ENCODE data around the gene PLRG1. TPM values are rescaled to one million over a fixed set of nuclear protein-coding genes. Genes with fewer than 3 reads are reported as not detected.

Gene PLRG1
- total RNA-seq, 1 donor from 2014 or later: 83.4 TPM

- Mint-ChIP-seq H3K4me3 (ENCODE audit: low read depth) (no peak overlapping the region), H3K36me3 (ENCODE audit: low read depth) (no peaks in the 10 kb centered on the region), H3K9me3 (no peaks in the 10 kb centered on the region), H3K27ac (no peak overlapping the region), H3K27me3 (ENCODE audit: low read depth) (peaks cover 17% of the 10 kb centered on the region), H3K4me1 (ENCODE audit: low read depth) (no peaks in the 10 kb centered on the region)
- intact Hi-C loops (cut with micrococcal nuclease): no loop called here
- DNase-seq (ENCODE audit: low spot score): no peak
Measured at GRCh38 chr4:154528869-154529268, 21.3 kb downstream of the PLRG1 start.

- intact Hi-C loops (cut with micrococcal nuclease): no loop called here
- no peaks in the 10 kb centered on the region for H3K9me3 Mint-ChIP-seq
Measured at GRCh38 chr4:154527308-154527707, 22.9 kb downstream of the PLRG1 start.

GRCh38 chr4:154526151-154526550 is 24.0 kb downstream of the PLRG1 start:
- Mint-ChIP-seq H3K4me3 (ENCODE audit: low read depth) (no peak overlapping the region), H3K27ac (no peak overlapping the region), H3K9me3 (no peaks in the 10 kb centered on the region), H3K36me3 (ENCODE audit: low read depth) (no peaks in the 10 kb centered on the region), H3K27me3 (ENCODE audit: low read depth) (peaks cover 15% of the 10 kb centered on the region), H3K4me1 (ENCODE audit: low read depth) (no peaks in the 10 kb centered on the region)
- intact Hi-C loops (cut with micrococcal nuclease): no loop called here
- no peak for DNase-seq (ENCODE audit: low spot score)

More at GRCh38 chr4:154527308-154527707, 22.9 kb downstream of the PLRG1 start:
- Mint-ChIP-seq H3K36me3 (ENCODE audit: low read depth) (no peaks in the 10 kb centered on the region), H3K4me3 (ENCODE audit: low read depth) (no peak overlapping the region), H3K27me3 (ENCODE audit: low read depth) (peaks cover 17% of the 10 kb centered on the region), H3K4me1 (ENCODE audit: low read depth) (no peaks in the 10 kb centered on the region), H3K27ac (no peak overlapping the region)
- DNase-seq (ENCODE audit: low spot score): no peak

GRCh38 chr4:154521607-154522006 is 28.6 kb downstream of the PLRG1 start:
- intact Hi-C loops (cut with micrococcal nuclease): no loop called here
- no peaks in the 10 kb centered on the region for H3K36me3 Mint-ChIP-seq (ENCODE audit: low read depth)
- no peaks in the 10 kb centered on the region for H3K4me1 Mint-ChIP-seq (ENCODE audit: low read depth)
- no peak overlapping the region for H3K27ac Mint-ChIP-seq
- H3K9me3 Mint-ChIP-seq: no peaks in the 10 kb centered on the region
- no peak for DNase-seq (ENCODE audit: low spot score)
- no peak overlapping the region for H3K4me3 Mint-ChIP-seq (ENCODE audit: low read depth)
- H3K27me3 Mint-ChIP-seq (ENCODE audit: low read depth): peaks cover 19% of the 10 kb centered on the region

- H3K27ac Mint-ChIP-seq: no peak overlapping the region
- no peaks in the 10 kb centered on the region for H3K36me3 Mint-ChIP-seq (ENCODE audit: low read depth)
- no peak for DNase-seq (ENCODE audit: low spot score)
- no peaks in the 10 kb centered on the region for H3K4me1 Mint-ChIP-seq (ENCODE audit: low read depth)
- H3K4me3 Mint-ChIP-seq (ENCODE audit: low read depth): no peak overlapping the region
- H3K9me3 Mint-ChIP-seq: no peaks in the 10 kb centered on the region
- intact Hi-C loops (cut with micrococcal nuclease): no loop called here
- H3K27me3 Mint-ChIP-seq (ENCODE audit: low read depth): peaks cover 16% of the 10 kb centered on the region
Measured at GRCh38 chr4:154519214-154519613, 31.0 kb downstream of the PLRG1 start.

- no peaks in the 10 kb centered on the region for H3K4me1 Mint-ChIP-seq (ENCODE audit: low read depth)
- H3K36me3 Mint-ChIP-seq (ENCODE audit: low read depth): no peaks in the 10 kb centered on the region
- no peak for DNase-seq (ENCODE audit: low spot score)
- H3K27ac Mint-ChIP-seq: no peak overlapping the region
- H3K27me3 Mint-ChIP-seq (ENCODE audit: low read depth): peaks cover 22% of the 10 kb centered on the region
- H3K9me3 Mint-ChIP-seq: no peaks in the 10 kb centered on the region
- H3K4me3 Mint-ChIP-seq (ENCODE audit: low read depth): no peak overlapping the region
- intact Hi-C loops (cut with micrococcal nuclease): no loop called here
Measured at GRCh38 chr4:154517591-154517990, 32.6 kb downstream of the PLRG1 start.

- Mint-ChIP-seq H3K9me3 (no peaks in the 10 kb centered on the region), H3K27ac (no peak overlapping the region), H3K36me3 (ENCODE audit: low read depth) (no peaks in the 10 kb centered on the region), H3K4me3 (ENCODE audit: low read depth) (no peak overlapping the region), H3K4me1 (ENCODE audit: low read depth) (no peaks in the 10 kb centered on the region), H3K27me3 (ENCODE audit: low read depth) (peaks cover 23% of the 10 kb centered on the region)
- intact Hi-C loops (cut with micrococcal nuclease): no loop called here
- DNase-seq (ENCODE audit: low spot score): no peak
Measured at GRCh38 chr4:154516318-154517029, 33.7 kb downstream of the PLRG1 start.

GRCh38 chr4:154511981-154512380 is 38.2 kb downstream of the PLRG1 start:
- no peak for DNase-seq (ENCODE audit: low spot score)
- no peaks in the 10 kb centered on the region for H3K4me1 Mint-ChIP-seq (ENCODE audit: low read depth)
- peaks cover 24% of the 10 kb centered on the region for H3K27me3 Mint-ChIP-seq (ENCODE audit: low read depth)

GRCh38 chr4:154511548-154511947 is 38.7 kb downstream of the PLRG1 start:
- intact Hi-C loops (cut with micrococcal nuclease): no loop called here
- Mint-ChIP-seq H3K36me3 (ENCODE audit: low read depth) (no peaks in the 10 kb centered on the region), H3K27me3 (ENCODE audit: low read depth) (peaks cover 22% of the 10 kb centered on the region), H3K9me3 (no peaks in the 10 kb centered on the region), H3K4me3 (ENCODE audit: low read depth) (no peak overlapping the region), H3K27ac (no peak overlapping the region), H3K4me1 (ENCODE audit: low read depth) (no peaks in the 10 kb centered on the region)
- no peak for DNase-seq (ENCODE audit: low spot score)

More at GRCh38 chr4:154511981-154512380, 38.2 kb downstream of the PLRG1 start:
- Mint-ChIP-seq H3K4me3 (ENCODE audit: low read depth) (no peak overlapping the region), H3K9me3 (no peaks in the 10 kb centered on the region), H3K36me3 (ENCODE audit: low read depth) (no peaks in the 10 kb centered on the region), H3K27ac (no peak overlapping the region)
- intact Hi-C loops (cut with micrococcal nuclease): no loop called here

- Mint-ChIP-seq H3K27me3 (ENCODE audit: low read depth) (peaks cover 23% of the 10 kb centered on the region), H3K4me1 (ENCODE audit: low read depth) (no peaks in the 10 kb centered on the region), H3K36me3 (ENCODE audit: low read depth) (no peaks in the 10 kb centered on the region), H3K9me3 (no peaks in the 10 kb centered on the region), H3K27ac (no peak overlapping the region), H3K4me3 (ENCODE audit: low read depth) (no peak overlapping the region)
- intact Hi-C loops (cut with micrococcal nuclease): loop anchor here (5.0 kb wide), 1 partner anchor 180 kb away; no protein-coding TSS in a partner anchor
- DNase-seq (ENCODE audit: low spot score): no peak
Measured at GRCh38 chr4:154507156-154507555, 43.0 kb downstream of the PLRG1 start.

GRCh38 chr4:154506253-154506652 is 43.9 kb downstream of the PLRG1 start:
- intact Hi-C loops (cut with micrococcal nuclease): loop anchor here (5.0 kb wide), 1 partner anchor 179 kb away; no protein-coding TSS in a partner anchor
- no peak for DNase-seq (ENCODE audit: low spot score)
- peaks cover 23% of the 10 kb centered on the region for H3K27me3 Mint-ChIP-seq (ENCODE audit: low read depth)
- H3K27ac Mint-ChIP-seq: no peak overlapping the region
- no peaks in the 10 kb centered on the region for H3K9me3 Mint-ChIP-seq
- no peaks in the 10 kb centered on the region for H3K36me3 Mint-ChIP-seq (ENCODE audit: low read depth)
- H3K4me1 Mint-ChIP-seq (ENCODE audit: low read depth): no peaks in the 10 kb centered on the region
- no peak overlapping the region for H3K4me3 Mint-ChIP-seq (ENCODE audit: low read depth)

- H3K4me3 Mint-ChIP-seq (ENCODE audit: low read depth): no peak overlapping the region
- H3K9me3 Mint-ChIP-seq: no peaks in the 10 kb centered on the region
- DNase-seq (ENCODE audit: low spot score): no peak
- intact Hi-C loops (cut with micrococcal nuclease): no loop called here
- H3K27ac Mint-ChIP-seq: no peak overlapping the region
- H3K4me1 Mint-ChIP-seq (ENCODE audit: low read depth): no peaks in the 10 kb centered on the region
- peaks cover 24% of the 10 kb centered on the region for H3K27me3 Mint-ChIP-seq (ENCODE audit: low read depth)
- no peaks in the 10 kb centered on the region for H3K36me3 Mint-ChIP-seq (ENCODE audit: low read depth)
Measured at GRCh38 chr4:154503598-154503997, 46.6 kb downstream of the PLRG1 start.

- no peak overlapping the region for H3K27ac Mint-ChIP-seq
- no peak for DNase-seq (ENCODE audit: low spot score)
- H3K4me1 Mint-ChIP-seq (ENCODE audit: low read depth): no peaks in the 10 kb centered on the region
- intact Hi-C loops (cut with micrococcal nuclease): no loop called here
- H3K36me3 Mint-ChIP-seq (ENCODE audit: low read depth): no peaks in the 10 kb centered on the region
- H3K27me3 Mint-ChIP-seq (ENCODE audit: low read depth): peaks cover 27% of the 10 kb centered on the region
- H3K4me3 Mint-ChIP-seq (ENCODE audit: low read depth): no peak overlapping the region
- H3K9me3 Mint-ChIP-seq: no peaks in the 10 kb centered on the region
Measured at GRCh38 chr4:154502111-154502510, 48.1 kb downstream of the PLRG1 start.

Measured in activated T-helper 2 cell treated with anti-CD3 and anti-CD28 coated beads, Interferon-gamma antibody, Interleukin-2, Interleukin-4, amounts not matched to agents 10 μg/mL and 5 μg/mL and 100 μg/mL, durations not matched to agents 14 hours and 24 hours and 36 hours (primary cell).